ENCODE measurements around the gene ADGRD2. TPM values are rescaled to one million over a fixed set of nuclear protein-coding genes. Genes with fewer than 3 reads are reported as not detected.

Gene ADGRD2
- polyA plus RNA-seq, 1 donor (not counting 4 experiments of a cell fraction or from before 2014, with no cell fraction given), result not detected

GRCh38 chr9:124471761-124472160 lies 21.5 kb downstream of the ADGRD2 start:
- DNase-seq (ENCODE audit: low read depth, low spot score) (no peak), FAIRE-seq (no peak)
- H3K9me3 ChIP-seq (ENCODE audit: control insufficient read depth, low read depth, low read length), result no peaks in the 10 kb centered on the region
- TF ChIP-seq, protein P1, sequence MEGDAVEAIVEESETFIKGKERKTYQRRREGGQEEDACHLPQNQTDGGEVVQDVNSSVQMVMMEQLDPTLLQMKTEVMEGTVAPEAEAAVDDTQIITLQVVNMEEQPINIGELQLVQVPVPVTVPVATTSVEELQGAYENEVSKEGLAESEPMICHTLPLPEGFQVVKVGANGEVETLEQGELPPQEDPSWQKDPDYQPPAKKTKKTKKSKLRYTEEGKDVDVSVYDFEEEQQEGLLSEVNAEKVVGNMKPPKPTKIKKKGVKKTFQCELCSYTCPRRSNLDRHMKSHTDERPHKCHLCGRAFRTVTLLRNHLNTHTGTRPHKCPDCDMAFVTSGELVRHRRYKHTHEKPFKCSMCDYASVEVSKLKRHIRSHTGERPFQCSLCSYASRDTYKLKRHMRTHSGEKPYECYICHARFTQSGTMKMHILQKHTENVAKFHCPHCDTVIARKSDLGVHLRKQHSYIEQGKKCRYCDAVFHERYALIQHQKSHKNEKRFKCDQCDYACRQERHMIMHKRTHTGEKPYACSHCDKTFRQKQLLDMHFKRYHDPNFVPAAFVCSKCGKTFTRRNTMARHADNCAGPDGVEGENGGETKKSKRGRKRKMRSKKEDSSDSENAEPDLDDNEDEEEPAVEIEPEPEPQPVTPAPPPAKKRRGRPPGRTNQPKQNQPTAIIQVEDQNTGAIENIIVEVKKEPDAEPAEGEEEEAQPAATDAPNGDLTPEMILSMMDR (optimal IDR thresholded peaks at IDR 0.05 in 1 of 3, IDR thresholded peaks at IDR 0.05 in 1 of 3, conservative IDR thresholded peaks at IDR 0.05 in 1 of 3; ENCODE audit: extremely low read depth in 1 of 3, insufficient read depth in 2 of 3, low read length in 3 of 3), result no peak
- no peak for TF ChIP-seq EZH2 (IDR thresholded peaks at IDR 0.05; ENCODE audit: low read length)
- H3K4me2 ChIP-seq (ENCODE audit: control insufficient read depth, extremely low read depth, insufficient read depth, low read depth, low read length), result no peak overlapping the region
- dilution Hi-C loops (cut with MboI; ENCODE audit: extremely low pct_ligation_motif_present, low sequenced_read_pairs), result no loop called here
- no peak overlapping the region for H3K9ac ChIP-seq (ENCODE audit: control insufficient read depth, extremely low read depth, insufficient read depth, low read length)
- H3K27ac ChIP-seq (ENCODE audit: control insufficient read depth, insufficient read depth, low read length), result no peak overlapping the region
- no peak overlapping the region for H2AFZ ChIP-seq (ENCODE audit: control insufficient read depth, low read length)
- H3K36me3 ChIP-seq (ENCODE audit: control insufficient read depth in 2 of 2, extremely low read depth in 1 of 2, insufficient read depth in 2 of 2, low read length in 2 of 2), result no peaks in the 10 kb centered on the region
- no peaks in the 10 kb centered on the region for H3K79me2 ChIP-seq (ENCODE audit: control insufficient read depth, insufficient read depth, low read length)
- peaks cover 10% of the 10 kb centered on the region for H3K27me3 ChIP-seq (ENCODE audit: control insufficient read depth, extremely low read depth, insufficient read depth, low read length)
- H3K4me1 ChIP-seq (ENCODE audit: control insufficient read depth, extremely low read depth, insufficient read depth, low read length), result no peaks in the 10 kb centered on the region
- no peak overlapping the region for H3K4me3 ChIP-seq (ENCODE audit: control insufficient read depth in 2 of 3, extremely low read depth in 1 of 3, insufficient read depth in 2 of 3, low read depth in 1 of 3, low read length in 3 of 3)
- H3K9me1 ChIP-seq (ENCODE audit: control insufficient read depth, extremely low read depth, insufficient read depth, low read length), result no peaks in the 10 kb centered on the region
- no peaks in the 10 kb centered on the region for H4K20me1 ChIP-seq (ENCODE audit: control insufficient read depth, extremely low read depth, insufficient read depth, low read length)

DNA sequence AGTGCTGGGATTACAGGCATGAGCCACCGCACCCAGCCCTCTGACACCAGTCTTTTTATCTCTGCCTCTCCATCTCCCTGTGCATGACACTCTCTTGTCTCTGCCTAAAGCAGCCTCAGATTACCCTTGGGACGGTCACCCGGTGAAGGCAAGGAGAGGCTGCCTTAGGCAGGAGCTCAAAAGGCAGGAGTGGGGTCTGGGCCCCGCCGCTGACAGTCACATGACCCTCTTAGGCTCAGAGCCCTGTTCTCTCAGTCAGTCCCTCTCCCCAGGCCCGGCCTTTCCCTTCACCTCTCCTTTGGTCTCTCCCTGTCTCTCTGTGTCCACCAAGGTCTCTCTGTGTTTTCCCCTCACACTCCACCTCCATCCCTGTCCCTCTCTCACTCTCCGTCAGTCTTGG lies 22.5 kb downstream of the ADGRD2 start:
- Histone ChIP-seq H3K9ac (ENCODE audit: control insufficient read depth, extremely low read depth, insufficient read depth, low read length) (no peak overlapping the region), H3K4me1 (ENCODE audit: control insufficient read depth, extremely low read depth, insufficient read depth, low read length) (no peaks in the 10 kb centered on the region), H3K9me3 (ENCODE audit: control insufficient read depth, low read depth, low read length) (no peaks in the 10 kb centered on the region), H2AFZ (ENCODE audit: control insufficient read depth, low read length) (no peak overlapping the region), H3K9me1 (ENCODE audit: control insufficient read depth, extremely low read depth, insufficient read depth, low read length) (no peaks in the 10 kb centered on the region), H3K27ac (ENCODE audit: control insufficient read depth, insufficient read depth, low read length) (no peak overlapping the region), H4K20me1 (ENCODE audit: control insufficient read depth, extremely low read depth, insufficient read depth, low read length) (no peaks in the 10 kb centered on the region), H3K27me3 (ENCODE audit: control insufficient read depth, extremely low read depth, insufficient read depth, low read length) (peaks cover 17% of the 10 kb centered on the region), H3K4me2 (ENCODE audit: control insufficient read depth, extremely low read depth, insufficient read depth, low read depth, low read length) (no peak overlapping the region), H3K36me3 (ENCODE audit: control insufficient read depth in 2 of 2, extremely low read depth in 1 of 2, insufficient read depth in 2 of 2, low read length in 2 of 2) (no peaks in the 10 kb centered on the region), H3K4me3 (ENCODE audit: control insufficient read depth in 2 of 3, extremely low read depth in 1 of 3, insufficient read depth in 2 of 3, low read depth in 1 of 3, low read length in 3 of 3) (no peak overlapping the region), H3K79me2 (ENCODE audit: control insufficient read depth, insufficient read depth, low read length) (no peaks in the 10 kb centered on the region)
- DNase-seq (ENCODE audit: low read depth, low spot score), result no peak
- dilution Hi-C loops (cut with MboI; ENCODE audit: extremely low pct_ligation_motif_present, low sequenced_read_pairs), result no loop called here
- FAIRE-seq, result no peak
- TF ChIP-seq EZH2 (IDR thresholded peaks at IDR 0.05; ENCODE audit: low read length), result no peak
- TF ChIP-seq, protein P1 (optimal IDR thresholded peaks at IDR 0.05 in 1 of 3, IDR thresholded peaks at IDR 0.05 in 1 of 3, conservative IDR thresholded peaks at IDR 0.05 in 1 of 3; ENCODE audit: extremely low read depth in 1 of 3, insufficient read depth in 2 of 3, low read length in 3 of 3), result no peak

Measured in keratinocyte (primary cell).